CD4-positive, alpha-beta T cell treated with Interleukin-15 for 1 hour (primary cell): ENCODE measurements around the gene DPYD.

Source experiments
- DNase-seq: peaks from one replicate; pipeline ENCODE4 v3.0.0-alpha.2; 2020

The DPYD gene

GRCh38 chr1:97507863-97508262 lies 413.0 kb downstream of the DPYD start:
- DNase-seq, result no peak

GRCh38 chr1:97506368-97506767 lies 414.5 kb downstream of the DPYD start:
- DNase-seq, result no peak

- no peak for DNase-seq
These were observed 415.0 kb downstream of the DPYD start for GRCh38 chr1:97505816-97506215.

GRCh38 chr1:97505289-97505688 lies 415.5 kb downstream of the DPYD start:
- no peak for DNase-seq

- DNase-seq, result no peak
These were observed 418.5 kb downstream of the DPYD start for GRCh38 chr1:97502360-97502759.

- DNase-seq, result no peak
These were observed 419.2 kb downstream of the DPYD start for GRCh38 chr1:97501628-97502027.

- DNase-seq, result no peak
These were observed 420.1 kb downstream of the DPYD start for GRCh38 chr1:97500760-97501159.

GRCh38 chr1:97499667-97500066 lies 421.2 kb downstream of the DPYD start:
- DNase-seq, result no peak

- DNase-seq, result no peak
These were observed 431.0 kb downstream of the DPYD start for GRCh38 chr1:97489834-97490233.

GRCh38 chr1:97488530-97488929 lies 432.3 kb downstream of the DPYD start:
- no peak for DNase-seq

GRCh38 chr1:97482022-97482421 lies 438.8 kb downstream of the DPYD start:
- DNase-seq, result no peak

- no peak for DNase-seq
These were observed 453.4 kb downstream of the DPYD start for GRCh38 chr1:97467445-97467844.

GRCh38 chr1:97464305-97464704 lies 456.5 kb downstream of the DPYD start:
- no peak for DNase-seq

GRCh38 chr1:97461782-97462181 lies 459.1 kb downstream of the DPYD start:
- DNase-seq, result no peak

GRCh38 chr1:97457446-97458089 lies 463.3 kb downstream of the DPYD start:
- DNase-seq, result no peak

- no peak for DNase-seq
These were observed 468.9 kb downstream of the DPYD start for GRCh38 chr1:97451944-97452343.

- no peak for DNase-seq
These were observed 469.6 kb downstream of the DPYD start for GRCh38 chr1:97451046-97451826.

GRCh38 chr1:97441966-97442365 lies 478.9 kb downstream of the DPYD start:
- no peak for DNase-seq

GRCh38 chr1:97433824-97434177 lies 487.0 kb downstream of the DPYD start:
- DNase-seq, result no peak

GRCh38 chr1:97433094-97433823 lies 487.6 kb downstream of the DPYD start:
- no peak for DNase-seq

- DNase-seq, result no peak
These were observed 493.5 kb downstream of the DPYD start for GRCh38 chr1:97427371-97427770.

- no peak for DNase-seq
These were observed 496.6 kb downstream of the DPYD start for GRCh38 chr1:97424209-97424608.

- no peak for DNase-seq
These were observed 497.4 kb downstream of the DPYD start for GRCh38 chr1:97423403-97423802.

- DNase-seq, result no peak
These were observed 503.2 kb downstream of the DPYD start for GRCh38 chr1:97417661-97418060.
